ENCODE measurements around the gene NCMAP. TPM values are rescaled to one million over a fixed set of nuclear protein-coding genes. Genes with fewer than 3 reads are reported as not detected.
A peak's percentile ranks its signal among the peaks of the same experiment; 100 is the strongest.
"Not testable (repeated sequence)": the region's sequence is repeated elsewhere in the genome, so short reads cannot be mapped to it uniquely, and the experiment has no call there.

Gene NCMAP
- polyA plus RNA-seq, 4 donors, result 0.81 to 15.7 (median 3.0) TPM

DNA sequence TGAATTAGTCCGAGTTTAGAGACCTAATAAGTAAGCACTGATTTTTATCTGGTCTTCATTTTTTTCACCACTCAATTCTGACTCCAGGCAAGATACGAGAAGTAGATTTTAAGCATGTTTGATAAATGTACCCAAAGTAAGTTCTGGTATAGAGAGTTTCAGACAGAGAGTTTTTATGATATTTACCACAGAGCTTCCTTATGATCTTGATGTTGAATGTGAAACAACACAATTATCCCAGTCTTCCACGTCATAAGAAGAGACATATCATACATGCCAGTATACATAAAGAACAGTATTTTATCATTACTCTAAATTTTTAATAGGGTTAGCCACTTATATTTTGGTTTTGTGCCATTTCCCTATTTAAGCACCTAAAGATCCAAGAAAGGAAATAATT lies 7.8 kb upstream of the NCMAP start:
- FAIRE-seq (no peak), DNase-seq (no peak)
- no peak overlapping the region for H3K27ac ChIP-seq (ENCODE audit: low read depth in 1 of 3, low read length in 2 of 3)
- WGBS, 3 donors, result 58 to 63% (median 63%) methylated on average over 3 of the region's 3 CpGs
- peaks cover 0 to 18% (median 0%) of the 10 kb centered on the region in 3 donors for H3K4me1 ChIP-seq (ENCODE audit: control insufficient read depth in 3 of 3, insufficient read depth in 2 of 3, low read depth in 1 of 3, low read length in 2 of 3)
- no peak overlapping the region for H3K4me3 ChIP-seq (ENCODE audit: low read depth in 1 of 3, low read length in 3 of 3)
- H3K9me3 ChIP-seq (ENCODE audit: control insufficient read depth in 2 of 2, insufficient read depth in 1 of 2, low read depth in 1 of 2, low read length in 1 of 2), result no peaks in the 10 kb centered on the region
- no peaks in the 10 kb centered on the region for H3K36me3 ChIP-seq (ENCODE audit: control insufficient read depth in 3 of 3, insufficient read depth in 2 of 3, low read depth in 1 of 3, low read length in 3 of 3)
- H3K27me3 ChIP-seq (ENCODE audit: control insufficient read depth in 3 of 3, insufficient read depth in 3 of 3, low read length in 3 of 3), result no peaks in the 10 kb centered on the region

DNA sequence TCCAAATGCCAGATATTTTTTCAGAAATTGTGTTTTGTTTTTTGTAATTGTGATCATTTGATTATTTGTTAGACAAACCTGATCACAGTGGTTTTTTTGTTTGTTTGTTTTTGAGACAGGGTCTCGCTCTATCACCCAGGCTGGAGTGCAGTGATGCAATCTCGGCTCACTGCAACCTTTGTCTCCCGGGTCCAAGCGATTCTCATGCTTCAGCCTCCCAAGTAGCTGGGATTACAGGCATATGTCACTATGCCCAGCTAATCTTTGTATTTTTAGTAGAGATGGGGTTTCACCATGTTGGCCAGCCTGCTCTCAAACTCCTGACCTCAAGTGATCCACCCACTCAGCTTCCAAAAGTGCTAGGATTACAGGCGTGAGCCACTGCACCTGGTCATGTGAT lies 6.7 kb upstream of the NCMAP start:
- not testable (repeated sequence) for H3K4me3 ChIP-seq (ENCODE audit: low read depth in 1 of 3, low read length in 3 of 3); H3K9me3 ChIP-seq (ENCODE audit: control insufficient read depth in 2 of 2, insufficient read depth in 1 of 2, low read depth in 1 of 2, low read length in 1 of 2); H3K36me3 ChIP-seq (ENCODE audit: control insufficient read depth in 3 of 3, insufficient read depth in 2 of 3, low read depth in 1 of 3, low read length in 3 of 3); H3K27me3 ChIP-seq (ENCODE audit: control insufficient read depth in 3 of 3, insufficient read depth in 3 of 3, low read length in 3 of 3); H3K27ac ChIP-seq (ENCODE audit: low read depth in 1 of 3, low read length in 2 of 3); FAIRE-seq
- DNase-seq, result peak in 1 of 2 donors; percentile 31
- H3K4me1 ChIP-seq (ENCODE audit: control insufficient read depth in 3 of 3, insufficient read depth in 2 of 3, low read depth in 1 of 3, low read length in 2 of 3), result peaks cover 0 to 18% (median 0%) of the 10 kb centered on the region in 3 donors
- whole genome bisulfite sequencing, 3 donors, result 13 to 50% (median 44%) methylated on average over 5 of the region's 5 CpGs

DNA sequence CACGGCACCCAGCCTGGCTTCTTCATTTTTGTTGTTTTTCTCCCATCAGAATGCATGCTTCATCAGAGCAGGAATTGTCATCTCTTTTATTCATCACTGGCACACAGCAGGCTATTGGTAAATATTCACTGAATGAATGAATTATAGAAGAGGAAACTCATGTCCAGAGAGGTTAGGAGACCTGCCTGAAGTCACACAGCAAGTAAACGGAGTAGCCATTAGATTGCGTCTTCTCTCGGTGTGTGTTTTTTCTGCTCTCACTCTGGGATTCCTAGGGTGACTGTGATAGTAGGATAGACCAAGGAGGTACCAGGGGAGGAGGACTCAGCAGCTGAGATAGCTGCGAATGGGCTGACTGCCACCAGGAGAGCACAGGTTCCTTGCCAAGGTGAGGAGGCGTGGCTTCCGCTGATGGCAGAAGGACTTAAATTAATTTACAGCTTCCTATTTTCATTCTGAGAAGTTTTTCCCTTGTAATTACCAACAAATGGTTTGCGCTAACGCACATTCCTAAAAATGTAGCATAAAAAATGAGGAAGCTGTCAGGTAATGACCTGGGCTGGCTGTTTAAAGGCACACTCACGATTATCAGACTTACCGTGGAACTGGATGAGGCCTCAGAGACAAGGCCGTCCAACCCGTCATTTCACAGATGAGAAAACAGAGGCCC lies 4.5 kb upstream of the NCMAP start:
- H3K9me3 ChIP-seq (ENCODE audit: control insufficient read depth in 2 of 2, insufficient read depth in 1 of 2, low read depth in 1 of 2, low read length in 1 of 2), result no peaks in the 10 kb centered on the region
- H3K27me3 ChIP-seq (ENCODE audit: control insufficient read depth in 3 of 3, insufficient read depth in 3 of 3, low read length in 3 of 3), result peaks cover 0 to 4% (median 0%) of the 10 kb centered on the region in 3 donors
- H3K4me3 ChIP-seq (ENCODE audit: low read depth in 1 of 3, low read length in 3 of 3), result no peak overlapping the region
- H3K36me3 ChIP-seq (ENCODE audit: control insufficient read depth in 3 of 3, insufficient read depth in 2 of 3, low read depth in 1 of 3, low read length in 3 of 3), result no peaks in the 10 kb centered on the region
- 16 to 54% (median 48%) methylated on average over 13 of the region's 13 CpGs for WGBS, 3 donors
- DNase-seq (peak; percentile 73 to 75), FAIRE-seq (no peak)
- peak overlapping the region in 1 of 3 donors; percentile 91 for H3K27ac ChIP-seq (ENCODE audit: low read depth in 1 of 3, low read length in 2 of 3)
- peaks cover 0 to 30% (median 3%) of the 10 kb centered on the region in 3 donors for H3K4me1 ChIP-seq (ENCODE audit: control insufficient read depth in 3 of 3, insufficient read depth in 2 of 3, low read depth in 1 of 3, low read length in 2 of 3)

- peak overlapping the region in 1 of 3 donors; percentile 91 for H3K27ac ChIP-seq (ENCODE audit: low read depth in 1 of 3, low read length in 2 of 3)
- H3K4me1 ChIP-seq (ENCODE audit: control insufficient read depth in 3 of 3, insufficient read depth in 2 of 3, low read depth in 1 of 3, low read length in 2 of 3), result peaks cover 0 to 36% (median 5%) of the 10 kb centered on the region in 3 donors
- no peak overlapping the region for H3K4me3 ChIP-seq (ENCODE audit: low read depth in 1 of 3, low read length in 3 of 3)
- no peak for FAIRE-seq
- WGBS, 3 donors, result 29 to 54% (median 45%) methylated on average over 10 of the region's 10 CpGs
- no peaks in the 10 kb centered on the region for H3K9me3 ChIP-seq (ENCODE audit: control insufficient read depth in 2 of 2, insufficient read depth in 1 of 2, low read depth in 1 of 2, low read length in 1 of 2)
- peaks cover 0 to 5% (median 0%) of the 10 kb centered on the region in 3 donors for H3K27me3 ChIP-seq (ENCODE audit: control insufficient read depth in 3 of 3, insufficient read depth in 3 of 3, low read length in 3 of 3)
- peak; percentile 61 to 89 for DNase-seq
- H3K36me3 ChIP-seq (ENCODE audit: control insufficient read depth in 3 of 3, insufficient read depth in 2 of 3, low read depth in 1 of 3, low read length in 3 of 3), result no peaks in the 10 kb centered on the region
Measured at GRCh38 chr1:24551960-24552571, 3.8 kb upstream of the NCMAP start.

- 92 to 96% (median 92%) methylated on average over 3 of the region's 3 CpGs for WGBS, 3 donors
- H3K36me3 ChIP-seq (ENCODE audit: control insufficient read depth in 3 of 3, insufficient read depth in 2 of 3, low read depth in 1 of 3, low read length in 3 of 3), result no peaks in the 10 kb centered on the region
- no peak overlapping the region for H3K4me3 ChIP-seq (ENCODE audit: low read depth in 1 of 3, low read length in 3 of 3)
- peaks cover 0 to 5% (median 0%) of the 10 kb centered on the region in 3 donors for H3K27me3 ChIP-seq (ENCODE audit: control insufficient read depth in 3 of 3, insufficient read depth in 3 of 3, low read length in 3 of 3)
- DNase-seq (no peak), FAIRE-seq (no peak)
- no peaks in the 10 kb centered on the region for H3K9me3 ChIP-seq (ENCODE audit: control insufficient read depth in 2 of 2, insufficient read depth in 1 of 2, low read depth in 1 of 2, low read length in 1 of 2)
- H3K4me1 ChIP-seq (ENCODE audit: control insufficient read depth in 3 of 3, insufficient read depth in 2 of 3, low read depth in 1 of 3, low read length in 2 of 3), result peaks cover 0 to 53% (median 5%) of the 10 kb centered on the region in 3 donors
- H3K27ac ChIP-seq (ENCODE audit: low read depth in 1 of 3, low read length in 2 of 3), result no peak overlapping the region
Measured at GRCh38 chr1:24553931-24554330, 2.0 kb upstream of the NCMAP start.

- DNase-seq (no peak), FAIRE-seq (no peak)
- WGBS, 3 donors, result 89 to 99% (median 94%) methylated on average over 4 of the region's 4 CpGs
- Histone ChIP-seq H3K27me3 (ENCODE audit: control insufficient read depth in 3 of 3, insufficient read depth in 3 of 3, low read length in 3 of 3) (peaks cover 0 to 5% (median 0%) of the 10 kb centered on the region in 3 donors), H3K4me3 (ENCODE audit: low read depth in 1 of 3, low read length in 3 of 3) (no peak overlapping the region), H3K4me1 (ENCODE audit: control insufficient read depth in 3 of 3, insufficient read depth in 2 of 3, low read depth in 1 of 3, low read length in 2 of 3) (peaks cover 0 to 58% (median 5%) of the 10 kb centered on the region in 3 donors), H3K9me3 (ENCODE audit: control insufficient read depth in 2 of 2, insufficient read depth in 1 of 2, low read depth in 1 of 2, low read length in 1 of 2) (no peaks in the 10 kb centered on the region), H3K27ac (ENCODE audit: low read depth in 1 of 3, low read length in 2 of 3) (no peak overlapping the region), H3K36me3 (ENCODE audit: control insufficient read depth in 3 of 3, insufficient read depth in 2 of 3, low read depth in 1 of 3, low read length in 3 of 3) (no peaks in the 10 kb centered on the region)
Measured at GRCh38 chr1:24554714-24555113, 1.2 kb upstream of the NCMAP start.

- 37 to 45% (median 43%) methylated on average over 19 of the region's 19 CpGs for WGBS, 3 donors
- H3K27ac ChIP-seq (ENCODE audit: low read depth in 1 of 3, low read length in 2 of 3), result peak overlapping the region in 1 of 3 donors; percentile 98
- peaks cover 0 to 55% (median 5%) of the 10 kb centered on the region in 3 donors for H3K4me1 ChIP-seq (ENCODE audit: control insufficient read depth in 3 of 3, insufficient read depth in 2 of 3, low read depth in 1 of 3, low read length in 2 of 3)
- DNase-seq, result no peak
- no peaks in the 10 kb centered on the region for H3K9me3 ChIP-seq (ENCODE audit: control insufficient read depth in 2 of 2, insufficient read depth in 1 of 2, low read depth in 1 of 2, low read length in 1 of 2)
- no peak for FAIRE-seq
- H3K4me3 ChIP-seq (ENCODE audit: low read depth in 1 of 3, low read length in 3 of 3), result peak overlapping the region in 2 of 3 donors; percentile 62 to 67
- peaks cover 0 to 5% (median 0%) of the 10 kb centered on the region in 3 donors for H3K27me3 ChIP-seq (ENCODE audit: control insufficient read depth in 3 of 3, insufficient read depth in 3 of 3, low read length in 3 of 3)
- no peaks in the 10 kb centered on the region for H3K36me3 ChIP-seq (ENCODE audit: control insufficient read depth in 3 of 3, insufficient read depth in 2 of 3, low read depth in 1 of 3, low read length in 3 of 3)
Measured at GRCh38 chr1:24556414-24556795, 518 bp downstream of the NCMAP start.

DNA sequence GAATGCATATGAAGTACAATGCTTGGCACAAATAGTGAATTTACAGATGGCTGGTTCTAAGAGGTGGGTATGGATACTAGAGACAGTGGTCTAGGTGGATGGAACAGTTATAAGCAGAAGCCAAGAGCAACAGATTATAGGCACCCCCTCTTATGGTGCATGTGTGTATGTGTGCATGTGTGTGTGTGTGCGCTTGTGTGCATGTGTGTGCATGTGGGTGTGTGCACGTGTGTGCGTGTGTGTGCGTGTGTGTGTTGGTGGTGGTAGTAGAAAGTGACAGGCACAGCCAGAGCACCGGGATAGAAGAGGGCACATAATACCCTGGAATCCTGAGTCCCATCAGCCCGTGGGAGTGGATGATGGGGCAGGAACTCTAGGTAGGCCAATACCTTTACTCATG lies 1.3 kb downstream of the NCMAP start:
- Histone ChIP-seq H3K4me1 (ENCODE audit: control insufficient read depth in 3 of 3, insufficient read depth in 2 of 3, low read depth in 1 of 3, low read length in 2 of 3) (peaks cover 0 to 47% (median 5%) of the 10 kb centered on the region in 3 donors), H3K36me3 (ENCODE audit: control insufficient read depth in 3 of 3, insufficient read depth in 2 of 3, low read depth in 1 of 3, low read length in 3 of 3) (no peaks in the 10 kb centered on the region), H3K27me3 (ENCODE audit: control insufficient read depth in 3 of 3, insufficient read depth in 3 of 3, low read length in 3 of 3) (peaks cover 0 to 5% (median 0%) of the 10 kb centered on the region in 3 donors), H3K27ac (ENCODE audit: low read depth in 1 of 3, low read length in 2 of 3) (peak overlapping the region in 2 of 3 donors; percentile 45 to 98), H3K4me3 (ENCODE audit: low read depth in 1 of 3, low read length in 3 of 3) (no peak overlapping the region), H3K9me3 (ENCODE audit: control insufficient read depth in 2 of 2, insufficient read depth in 1 of 2, low read depth in 1 of 2, low read length in 1 of 2) (no peaks in the 10 kb centered on the region)
- DNase-seq (no peak), FAIRE-seq (no peak)
- 90 to 95% (median 93%) methylated on average over 6 of the region's 6 CpGs for WGBS, 3 donors

All from small intestine (tissue), 7 donors.